Immature natural killer cell (primary cell): ENCODE data around the gene GRM7. TPM values are rescaled to one million over a fixed set of nuclear protein-coding genes. Genes with fewer than 3 reads are reported as not detected.

Experiments used
- DNase-seq, 3 donors: peaks; one replicate each; pipeline ENCODE4 v3.0.0; 2022; ENCODE audit warnings: mixed read lengths in 1 of 3
- H3K27ac Mint-ChIP-seq, 6 donors: one replicate each; pipeline ENCODE4 v1.8.0; 2020; ENCODE audit warnings: mixed read lengths in 6 of 6, mild to moderate bottlenecking in 5 of 6, inconsistent platforms in 4 of 6, moderate library complexity in 3 of 6
- H3K27me3 Mint-ChIP-seq, 3 donors: one replicate each; pipeline ENCODE4 v1.8.0; 2020 to 2021; ENCODE audit warnings: low read depth in 3 of 3, mild to moderate bottlenecking in 3 of 3, mixed read lengths in 3 of 3, moderate library complexity in 3 of 3, inconsistent platforms in 1 of 3
- H3K36me3 Mint-ChIP-seq, 3 donors: one replicate each; pipeline ENCODE4 v1.8.0; 2020; ENCODE audit warnings: mixed read lengths in 3 of 3, inconsistent platforms in 2 of 3, mild to moderate bottlenecking in 2 of 3
- H3K4me1 Mint-ChIP-seq, 2 donors: one replicate each; pipeline ENCODE4 v1.8.0; 2020; ENCODE audit warnings: inconsistent platforms in 2 of 2, mild to moderate bottlenecking in 2 of 2, mixed read lengths in 2 of 2, moderate library complexity in 1 of 2
- H3K4me3 Mint-ChIP-seq, 5 donors: one replicate each; pipeline ENCODE4 v1.8.0; 2020; ENCODE audit warnings: mild to moderate bottlenecking in 5 of 5, mixed read lengths in 5 of 5, inconsistent platforms in 3 of 5, moderate library complexity in 3 of 5
- H3K9me3 Mint-ChIP-seq, 6 donors: one replicate each; pipeline ENCODE4 v1.8.0; 2020; ENCODE audit warnings: mild to moderate bottlenecking in 6 of 6, mixed read lengths in 6 of 6, inconsistent platforms in 4 of 6, moderate library complexity in 3 of 6
- polyA plus RNA-seq, 3 donors: library from polyadenylated mRNA; unstranded; fragments of 300-500 nt; fragmentation: Illumina TruSeq; gene quantifications; one replicate each; pipeline ENCODE4 v1.2.3, GENCODE V29; 2021

Gene GRM7
- polyA plus RNA-seq, 3 donors from 2014 or later = not detected

GRCh38 chr3:7241584-7242302 is 380.8 kb downstream of the GRM7 start:
- peaks cover 0 to 3% (median 2%) of the 10 kb centered on the region in 3 donors for H3K27me3 Mint-ChIP-seq
- H3K27ac Mint-ChIP-seq = no peak overlapping the region
- H3K4me3 Mint-ChIP-seq = no peak overlapping the region
- no peak for DNase-seq
- peaks cover 11 to 13% of the 10 kb centered on the region in 2 donors for H3K4me1 Mint-ChIP-seq
- no peaks in the 10 kb centered on the region for H3K36me3 Mint-ChIP-seq
- peaks cover 0 to 11% (median 0%) of the 10 kb centered on the region in 6 donors for H3K9me3 Mint-ChIP-seq

GRCh38 chr3:7242303-7242635 is 381.4 kb downstream of the GRM7 start:
- Mint-ChIP-seq H3K4me3 (no peak overlapping the region), H3K27me3 (peaks cover 0 to 3% (median 2%) of the 10 kb centered on the region in 3 donors), H3K9me3 (peaks cover 0 to 11% (median 0%) of the 10 kb centered on the region in 6 donors), H3K27ac (no peak overlapping the region), H3K4me1 (peaks cover 11 to 13% of the 10 kb centered on the region in 2 donors), H3K36me3 (no peaks in the 10 kb centered on the region)
- no peak for DNase-seq

- Mint-ChIP-seq H3K27me3 (peaks cover 3 to 6% (median 5%) of the 10 kb centered on the region in 3 donors), H3K36me3 (no peaks in the 10 kb centered on the region), H3K4me1 (no peaks in the 10 kb centered on the region), H3K4me3 (no peak overlapping the region), H3K9me3 (peaks cover 0 to 2% (median 0%) of the 10 kb centered on the region in 6 donors), H3K27ac (no peak overlapping the region)
- no peak for DNase-seq
Observed at GRCh38 chr3:7249493-7250076, 388.7 kb downstream of the GRM7 start.

- Mint-ChIP-seq H3K36me3 (peaks cover 0 to 9% (median 0%) of the 10 kb centered on the region in 3 donors), H3K9me3 (peaks cover 0 to 10% (median 0%) of the 10 kb centered on the region in 6 donors), H3K27me3 (peaks cover 3 to 6% (median 5%) of the 10 kb centered on the region in 3 donors), H3K27ac (no peak overlapping the region), H3K4me3 (no peak overlapping the region), H3K4me1 (no peaks in the 10 kb centered on the region)
- no peak for DNase-seq
Observed at GRCh38 chr3:7254251-7254650, 393.3 kb downstream of the GRM7 start.

GRCh38 chr3:7260975-7261374 is 400.1 kb downstream of the GRM7 start:
- Mint-ChIP-seq H3K4me3 (no peak overlapping the region), H3K4me1 (no peaks in the 10 kb centered on the region), H3K36me3 (peaks cover 0 to 9% (median 0%) of the 10 kb centered on the region in 3 donors), H3K27me3 (peaks cover 2 to 4% (median 3%) of the 10 kb centered on the region in 3 donors), H3K9me3 (peaks cover 0 to 10% (median 2%) of the 10 kb centered on the region in 6 donors), H3K27ac (no peak overlapping the region)
- no peak for DNase-seq

- no peak for DNase-seq
- H3K4me1 Mint-ChIP-seq = no peaks in the 10 kb centered on the region
- H3K27ac Mint-ChIP-seq = no peak overlapping the region
- peaks cover 2 to 4% (median 3%) of the 10 kb centered on the region in 3 donors for H3K27me3 Mint-ChIP-seq
- H3K36me3 Mint-ChIP-seq = peaks cover 0 to 3% (median 0%) of the 10 kb centered on the region in 3 donors
- peaks cover 0 to 5% (median 2%) of the 10 kb centered on the region in 6 donors for H3K9me3 Mint-ChIP-seq
- no peak overlapping the region for H3K4me3 Mint-ChIP-seq
Observed at GRCh38 chr3:7263347-7264195, 402.7 kb downstream of the GRM7 start.

GRCh38 chr3:7264196-7264526 is 403.2 kb downstream of the GRM7 start:
- peaks cover 0 to 5% (median 2%) of the 10 kb centered on the region in 6 donors for H3K9me3 Mint-ChIP-seq
- no peak for DNase-seq
- peaks cover 2 to 4% (median 3%) of the 10 kb centered on the region in 3 donors for H3K27me3 Mint-ChIP-seq
- H3K4me1 Mint-ChIP-seq = no peaks in the 10 kb centered on the region
- H3K4me3 Mint-ChIP-seq = no peak overlapping the region
- peaks cover 0 to 3% (median 0%) of the 10 kb centered on the region in 3 donors for H3K36me3 Mint-ChIP-seq
- H3K27ac Mint-ChIP-seq = no peak overlapping the region

- Mint-ChIP-seq H3K27me3 (peaks cover 0 to 4% (median 3%) of the 10 kb centered on the region in 3 donors), H3K36me3 (peaks cover 0 to 3% (median 0%) of the 10 kb centered on the region in 3 donors), H3K9me3 (peaks cover 0 to 5% (median 1%) of the 10 kb centered on the region in 6 donors), H3K4me3 (no peak overlapping the region), H3K4me1 (no peaks in the 10 kb centered on the region), H3K27ac (no peak overlapping the region)
- no peak for DNase-seq
Observed at GRCh38 chr3:7265736-7266135, 404.8 kb downstream of the GRM7 start.

GRCh38 chr3:7266551-7266950 is 405.6 kb downstream of the GRM7 start:
- DNase-seq = no peak
- H3K4me1 Mint-ChIP-seq = peaks cover 0 to 2% of the 10 kb centered on the region in 2 donors
- no peak overlapping the region for H3K4me3 Mint-ChIP-seq
- no peak overlapping the region for H3K27ac Mint-ChIP-seq
- peaks cover 0 to 4% (median 3%) of the 10 kb centered on the region in 3 donors for H3K27me3 Mint-ChIP-seq
- peaks cover 0 to 7% (median 1%) of the 10 kb centered on the region in 6 donors for H3K9me3 Mint-ChIP-seq
- peaks cover 0 to 3% (median 0%) of the 10 kb centered on the region in 3 donors for H3K36me3 Mint-ChIP-seq

GRCh38 chr3:7270731-7271130 is 409.8 kb downstream of the GRM7 start:
- no peak for DNase-seq
- H3K27ac Mint-ChIP-seq = peak overlapping the region in 1 of 6 donors; percentile 2
- peaks cover 0 to 1% (median 0%) of the 10 kb centered on the region in 3 donors for H3K27me3 Mint-ChIP-seq
- H3K36me3 Mint-ChIP-seq = peaks cover 0 to 4% (median 3%) of the 10 kb centered on the region in 3 donors
- H3K4me3 Mint-ChIP-seq = no peak overlapping the region
- peaks cover 0 to 12% (median 5%) of the 10 kb centered on the region in 6 donors for H3K9me3 Mint-ChIP-seq
- H3K4me1 Mint-ChIP-seq = peaks cover 0 to 10% of the 10 kb centered on the region in 2 donors

- Mint-ChIP-seq H3K27me3 (peaks cover 0 to 1% (median 0%) of the 10 kb centered on the region in 3 donors), H3K4me3 (no peak overlapping the region), H3K9me3 (peaks cover 0 to 12% (median 5%) of the 10 kb centered on the region in 6 donors), H3K27ac (no peak overlapping the region), H3K36me3 (peaks cover 0 to 4% (median 3%) of the 10 kb centered on the region in 3 donors), H3K4me1 (peaks cover 0 to 10% of the 10 kb centered on the region in 2 donors)
- DNase-seq = no peak
Observed at GRCh38 chr3:7271631-7272030, 410.7 kb downstream of the GRM7 start.

- no peak for DNase-seq
- peaks cover 0 to 10% of the 10 kb centered on the region in 2 donors for H3K4me1 Mint-ChIP-seq
- H3K36me3 Mint-ChIP-seq = peaks cover 0 to 4% (median 2%) of the 10 kb centered on the region in 3 donors
- peak overlapping the region in 1 of 6 donors; percentile 29 for H3K27ac Mint-ChIP-seq
- H3K4me3 Mint-ChIP-seq = no peak overlapping the region
- peaks cover 0 to 12% (median 5%) of the 10 kb centered on the region in 6 donors for H3K9me3 Mint-ChIP-seq
- H3K27me3 Mint-ChIP-seq = peaks cover 0 to 1% (median 0%) of the 10 kb centered on the region in 3 donors
Observed at GRCh38 chr3:7272203-7272602, 411.3 kb downstream of the GRM7 start.

- H3K36me3 Mint-ChIP-seq = peaks cover 0 to 4% (median 0%) of the 10 kb centered on the region in 3 donors
- H3K4me3 Mint-ChIP-seq = no peak overlapping the region
- peaks cover 0 to 12% (median 3%) of the 10 kb centered on the region in 6 donors for H3K9me3 Mint-ChIP-seq
- peaks cover 0 to 1% (median 0%) of the 10 kb centered on the region in 3 donors for H3K27me3 Mint-ChIP-seq
- H3K4me1 Mint-ChIP-seq = peaks cover 0 to 10% of the 10 kb centered on the region in 2 donors
- H3K27ac Mint-ChIP-seq = no peak overlapping the region
- no peak for DNase-seq
Observed at GRCh38 chr3:7275396-7275795, 414.5 kb downstream of the GRM7 start.
